OCI-LY1 (cell line): ENCODE measurements around the gene DIPK1B.

ENCODE experiments used
- CTCF ChIP-seq: fragments of 200-600 bp; sonication (generic), shearing (Covaris generic); IDR thresholded peaks from 2 replicates; pipeline ENCODE4 v1.5.1; 2017; ENCODE audit warnings: mild to moderate bottlenecking, antibody characterized with exemption, low read length, moderate library complexity, mixed read lengths
- EZH2 ChIP-seq: fragments of 200-600 bp; sonication (generic), shearing (Covaris generic); IDR thresholded peaks from 2 replicates; pipeline ENCODE4 v1.8.0; 2017; ENCODE audit warnings: borderline replicate concordance, mixed run types, mild to moderate bottlenecking, antibody characterized with exemption, low read length, moderate library complexity, mixed read lengths

GRCh38 chr9:136728548-136729123, 16.3 kb downstream of the DIPK1B start:
- no peak for TF ChIP-seq CTCF
- TF ChIP-seq EZH2: no peak
